GM12891 (cell line): ENCODE results near the gene CDH18.

Experiments used
- DNase-seq: peaks from one replicate; pipeline ENCODE4 v3.0.0; 2011; ENCODE audit warnings: low spot score; ENCODE audit not compliant: insufficient read length
- FAIRE-seq: peaks from 2 replicates; lab custom pipeline; 2011; peaks lifted over from hg19 to GRCh38; lab: Jason Lieb, UNC
- PAX5 ChIP-seq: IDR thresholded peaks from 2 replicates; pipeline ENCODE4 v1.6.1; 2011; ENCODE audit warnings: low read length, moderate library complexity, mild to moderate bottlenecking; ENCODE audit not compliant: insufficient read depth, severe bottlenecking
- POLR2A ChIP-seq: IDR thresholded peaks from 2 replicates; pipeline ENCODE4 v1.6.1; 2011; ENCODE audit warnings: low read depth, low read length, control low read depth
- POLR2AphosphoS5 ChIP-seq: IDR thresholded peaks from 2 replicates; pipeline ENCODE4 v1.6.1; 2011; ENCODE audit warnings: low read depth, low read length, control low read depth
- POU2F2 ChIP-seq: IDR thresholded peaks from 2 replicates; pipeline ENCODE4 v1.6.1; 2011; ENCODE audit warnings: low read depth, mild to moderate bottlenecking, control low read depth, low read length, moderate library complexity
- SPI1 ChIP-seq: IDR thresholded peaks from 2 replicates; pipeline ENCODE4 v1.6.1; 2011; ENCODE audit warnings: low read depth, low read length, control low read depth
- TAF1 ChIP-seq: IDR thresholded peaks from 2 replicates; pipeline ENCODE4 v1.6.1; 2011; ENCODE audit warnings: low read depth, low read length, control low read depth

Gene CDH18

GRCh38 chr5:20020247-20020646 is 32.2 kb upstream of the CDH18 start:
- no peak for FAIRE-seq
- no peak for DNase-seq
- no peak for TF ChIP-seq POLR2A

GRCh38 chr5:20017021-20017420 is 29.0 kb upstream of the CDH18 start:
- DNase-seq (no peak), FAIRE-seq (no peak)
- no peak for TF ChIP-seq POLR2A
- no peak for TF ChIP-seq PAX5
- TF ChIP-seq POLR2AphosphoS5 = no peak
- no peak for TF ChIP-seq SPI1
- no peak for TF ChIP-seq TAF1
- TF ChIP-seq POU2F2 = no peak

GRCh38 chr5:20000416-20000815 is 12.4 kb upstream of the CDH18 start:
- no peak for TF ChIP-seq POLR2A
- TF ChIP-seq TAF1 = no peak
- TF ChIP-seq SPI1 = no peak
- DNase-seq (no peak), FAIRE-seq (no peak)

DNA sequence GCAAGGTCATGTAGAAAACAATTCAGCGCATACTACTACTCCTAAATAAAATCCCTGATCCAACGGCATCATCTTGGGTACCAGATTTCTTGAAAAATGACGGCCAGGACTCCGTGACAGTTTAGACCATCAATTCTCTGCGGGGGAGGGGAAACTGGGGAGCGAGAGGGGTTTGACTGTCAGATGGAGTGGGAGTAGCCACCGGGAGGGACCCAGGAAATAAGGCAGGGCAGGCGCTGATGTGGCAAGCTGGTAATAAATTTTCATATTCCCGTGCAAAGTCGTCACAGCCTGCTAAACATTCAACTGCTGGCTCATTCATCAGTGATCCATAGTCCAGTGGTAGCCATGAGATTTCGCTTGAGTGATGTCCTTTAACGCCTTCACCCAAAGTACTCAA is 457 bp upstream of the CDH18 start:
- DNase-seq (no peak), FAIRE-seq (no peak)
- no peak for TF ChIP-seq SPI1
- TF ChIP-seq TAF1 = no peak
- no peak for TF ChIP-seq PAX5
- no peak for TF ChIP-seq POU2F2
- TF ChIP-seq POLR2A = no peak
- TF ChIP-seq POLR2AphosphoS5 = no peak

DNA sequence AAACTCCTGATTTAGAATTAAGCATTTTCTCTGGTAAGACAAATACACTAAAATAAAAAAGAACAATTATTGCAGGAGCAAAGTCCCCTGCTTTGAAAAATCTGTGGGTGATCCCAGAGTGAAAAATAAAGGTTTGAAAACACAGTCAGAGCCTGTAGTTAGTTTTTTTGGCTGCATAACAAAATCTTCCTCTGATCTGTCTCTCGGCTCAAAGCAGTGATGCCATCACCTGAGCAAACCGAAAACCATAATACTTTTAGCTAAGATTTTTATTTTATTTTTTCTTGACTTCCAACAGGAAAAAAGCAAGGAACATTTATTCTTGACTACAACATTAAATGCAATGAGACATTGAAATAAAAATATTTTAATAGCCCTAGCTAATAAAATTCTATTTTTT is 1.2 kb downstream of the CDH18 start:
- FAIRE-seq (no peak), DNase-seq (no peak)
- TF ChIP-seq TAF1 (no peak), POLR2AphosphoS5 (no peak), POU2F2 (no peak), POLR2A (no peak)

DNA sequence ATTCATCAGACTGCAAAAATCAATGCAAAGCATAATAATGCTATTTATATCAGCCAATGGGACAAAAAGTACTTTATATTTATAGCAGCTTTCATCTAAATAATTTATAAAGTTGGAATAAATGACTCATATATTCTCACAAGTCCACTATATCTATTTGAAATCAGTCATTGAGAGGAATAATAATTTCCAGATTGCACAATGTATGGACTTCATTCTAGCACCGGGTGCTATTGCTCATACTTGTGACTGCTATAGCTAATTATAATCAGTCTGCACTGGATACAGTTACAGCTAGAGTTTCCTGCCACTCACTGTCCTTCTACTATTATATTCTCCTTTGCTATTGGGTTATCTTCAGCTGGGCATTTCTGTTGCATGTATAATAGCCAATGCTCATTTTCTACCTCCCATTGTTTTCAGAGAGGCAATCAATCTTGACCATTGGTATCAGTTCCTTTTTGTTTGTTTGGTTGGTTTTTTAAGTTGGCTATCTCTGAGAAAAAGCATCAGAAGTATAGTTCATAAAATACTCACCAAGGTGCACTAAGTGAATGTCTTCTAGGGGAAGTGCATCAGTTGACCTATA is 1.9 kb downstream of the CDH18 start:
- no peak for DNase-seq
- no peak for TF ChIP-seq POLR2AphosphoS5
- peak; percentile 58 for TF ChIP-seq SPI1
- no peak for TF ChIP-seq POLR2A
- TF ChIP-seq TAF1 = no peak
- no peak for FAIRE-seq

GRCh38 chr5:19978476-19978875 is 9.5 kb downstream of the CDH18 start:
- DNase-seq (no peak), FAIRE-seq (no peak)
- no peak for TF ChIP-seq SPI1
- TF ChIP-seq POU2F2 = no peak
- TF ChIP-seq TAF1 = no peak
- no peak for TF ChIP-seq POLR2AphosphoS5
- no peak for TF ChIP-seq PAX5
- no peak for TF ChIP-seq POLR2A

DNA sequence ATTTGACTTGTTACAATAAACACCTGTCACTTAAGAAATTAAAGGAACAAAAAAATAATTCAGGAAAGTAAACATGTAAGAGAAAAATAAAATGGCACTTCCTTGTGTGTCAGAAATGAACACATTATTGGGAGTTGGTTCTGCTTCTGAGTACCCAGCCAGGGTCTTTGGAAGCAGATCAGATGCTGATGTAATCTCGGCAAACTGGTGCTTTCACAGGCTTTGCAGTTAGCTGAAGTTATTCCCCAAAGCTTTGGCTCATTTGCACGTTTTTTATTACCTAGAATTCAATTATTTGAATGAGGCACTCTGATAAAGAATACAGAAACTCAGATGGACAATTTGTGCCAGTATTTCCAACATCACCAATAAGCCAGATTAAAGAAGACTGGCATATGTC is 10.9 kb downstream of the CDH18 start:
- DNase-seq = no peak
- TF ChIP-seq PAX5 (no peak), SPI1 (no peak), TAF1 (no peak), POLR2AphosphoS5 (no peak), POU2F2 (no peak), POLR2A (no peak)
- no peak for FAIRE-seq

GRCh38 chr5:19975795-19976194 is 12.2 kb downstream of the CDH18 start:
- no peak for FAIRE-seq
- DNase-seq = no peak
- TF ChIP-seq PAX5 = no peak
- no peak for TF ChIP-seq SPI1
- TF ChIP-seq POLR2A = no peak
- TF ChIP-seq POU2F2 = no peak
- TF ChIP-seq POLR2AphosphoS5 = no peak
- TF ChIP-seq TAF1 = no peak

DNA sequence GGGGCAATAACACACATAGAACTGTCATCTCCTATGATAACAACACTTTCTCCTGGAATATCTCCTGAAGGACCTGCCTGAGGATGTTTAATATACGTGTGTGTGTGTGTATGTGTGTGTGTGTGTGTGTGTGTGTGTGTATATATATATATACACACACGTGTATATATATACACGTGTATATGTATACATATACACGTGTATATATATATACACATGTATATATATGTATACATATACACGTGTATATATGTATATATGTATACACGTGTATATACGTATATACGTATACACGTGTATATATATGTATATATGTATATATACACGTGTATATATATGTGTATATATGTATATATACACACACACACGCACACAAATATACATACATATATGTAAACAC is 27.5 kb downstream of the CDH18 start:
- TF ChIP-seq POU2F2 (no peak), SPI1 (no peak)
- DNase-seq = no peak
- no peak for FAIRE-seq

GRCh38 chr5:19959830-19960384 is 28.1 kb downstream of the CDH18 start:
- FAIRE-seq (no peak), DNase-seq (no peak)
- no peak for TF ChIP-seq POU2F2
- TF ChIP-seq PAX5 = no peak
- no peak for TF ChIP-seq POLR2AphosphoS5
- TF ChIP-seq POLR2A = no peak
- TF ChIP-seq SPI1 = no peak
- no peak for TF ChIP-seq TAF1
